ENCODE data around the gene FSIP1.

Gene FSIP1

DNA sequence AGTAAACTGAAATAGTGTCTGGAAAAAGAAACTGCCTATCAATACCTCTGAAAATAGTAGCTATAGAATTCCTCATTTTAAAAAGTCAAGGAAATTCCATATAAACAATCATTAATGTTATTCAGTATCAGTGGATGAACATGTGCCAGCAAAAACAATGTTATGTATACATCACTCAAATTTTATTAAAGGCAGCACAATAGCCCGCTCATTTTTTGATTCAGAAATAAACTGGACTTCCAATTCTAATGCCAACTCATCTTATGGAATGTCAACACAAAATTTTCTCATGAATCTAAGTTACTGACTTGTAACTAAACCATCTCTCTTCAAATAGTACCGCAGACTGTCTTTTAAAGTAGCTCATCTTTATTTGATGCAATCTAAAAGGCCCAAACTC lies 182.8 kb downstream of the FSIP1 start:
- TF ChIP-seq CTCF (IDR thresholded peaks at IDR 0.05; ENCODE audit: borderline replicate concordance, insufficient read depth, low read depth, low read length) = no peak
- H3K4me3 ChIP-seq (ENCODE audit: low read depth, low read length) = no peak overlapping the region

DNA sequence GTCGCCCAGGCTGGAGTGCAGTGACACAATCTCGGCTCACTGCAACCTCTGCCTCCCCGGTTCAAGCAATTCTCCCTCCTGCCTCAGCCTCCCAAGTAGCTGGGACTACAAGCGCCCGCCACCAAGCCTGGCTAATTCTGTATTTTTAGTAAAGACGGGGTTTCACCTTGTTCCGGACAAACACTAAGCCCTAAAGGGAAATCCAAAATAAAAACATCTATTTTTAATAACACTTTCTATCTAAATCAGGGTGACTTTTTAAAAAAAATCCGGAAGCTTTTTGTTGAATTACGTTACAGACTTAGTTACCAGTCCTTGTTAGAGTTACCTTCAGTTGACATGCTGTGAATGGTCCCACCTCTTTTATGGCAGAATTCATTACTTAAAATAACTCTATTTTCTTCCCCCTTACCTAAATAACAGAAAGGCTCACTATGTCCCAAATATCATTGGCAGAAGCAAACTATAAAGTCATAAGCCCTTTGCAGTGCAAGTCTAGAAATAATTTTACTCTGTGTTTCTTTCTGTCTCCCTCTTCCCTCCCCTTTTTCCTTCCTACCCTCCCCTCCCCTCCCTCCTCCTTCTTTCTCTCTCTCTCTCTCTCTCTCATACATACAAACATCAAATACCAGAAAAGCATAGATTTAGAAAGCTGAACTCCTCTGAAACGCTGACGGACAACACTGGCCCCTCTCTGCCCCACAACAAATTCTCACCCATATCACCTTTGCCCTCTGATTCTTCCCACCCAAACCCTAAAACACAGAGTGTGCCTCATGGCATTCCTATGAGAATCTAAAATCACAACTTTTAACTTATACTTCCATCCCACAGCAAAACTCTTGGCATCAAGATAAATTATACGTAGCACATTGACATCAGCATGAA lies 183.4 kb downstream of the FSIP1 start:
- no peak for TF ChIP-seq CTCF (IDR thresholded peaks at IDR 0.05; ENCODE audit: borderline replicate concordance, insufficient read depth, low read depth, low read length)
- H3K4me3 ChIP-seq (ENCODE audit: low read depth, low read length) = no peak overlapping the region

DNA sequence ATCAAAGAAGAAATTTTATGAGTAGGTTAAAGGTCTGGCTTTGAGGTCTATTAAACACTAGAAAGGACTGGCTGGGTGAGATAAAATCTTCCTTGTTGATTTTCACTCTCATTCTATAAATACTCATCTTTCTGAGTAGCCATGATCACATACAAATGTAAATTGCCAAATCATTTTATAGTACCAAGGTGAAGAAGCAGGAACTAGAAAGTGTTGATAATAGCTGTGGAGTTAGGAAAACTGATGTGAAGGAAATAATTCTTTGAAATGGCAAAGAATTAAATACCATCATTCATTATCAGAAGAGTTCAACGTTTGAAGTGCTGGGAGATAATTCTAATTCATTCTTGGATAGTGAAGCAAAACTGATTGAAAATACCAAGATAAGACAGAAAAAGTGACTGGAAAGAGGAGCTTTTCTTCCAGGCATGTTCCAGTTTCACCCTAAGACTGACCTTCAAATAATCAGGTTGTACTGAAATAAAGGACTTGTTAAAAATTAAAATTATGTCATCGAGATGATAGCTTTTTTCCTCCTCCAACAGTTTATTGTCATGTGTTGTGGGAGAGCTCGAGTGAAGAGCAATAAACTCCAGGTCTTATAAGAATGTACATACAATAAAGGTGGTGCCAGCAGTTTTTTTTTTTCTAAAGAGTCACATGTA lies 184.3 kb downstream of the FSIP1 start:
- no peak overlapping the region for H3K4me3 ChIP-seq (ENCODE audit: low read depth, low read length)
- no peak for TF ChIP-seq CTCF (IDR thresholded peaks at IDR 0.05; ENCODE audit: borderline replicate concordance, insufficient read depth, low read depth, low read length)

- no peak for TF ChIP-seq CTCF (IDR thresholded peaks at IDR 0.05; ENCODE audit: borderline replicate concordance, insufficient read depth, low read depth, low read length)
- no peak overlapping the region for H3K4me3 ChIP-seq (ENCODE audit: low read depth, low read length)
Observed at GRCh38 chr15:39597751-39598185, 184.9 kb downstream of the FSIP1 start.

- no peak for TF ChIP-seq CTCF (IDR thresholded peaks at IDR 0.05; ENCODE audit: borderline replicate concordance, insufficient read depth, low read depth, low read length)
- no peak overlapping the region for H3K4me3 ChIP-seq (ENCODE audit: low read depth, low read length)
Observed at GRCh38 chr15:39597336-39597735, 185.3 kb downstream of the FSIP1 start.

GRCh38 chr15:39596358-39597051 lies 186.1 kb downstream of the FSIP1 start:
- no peak overlapping the region for H3K4me3 ChIP-seq (ENCODE audit: low read depth, low read length)
- no peak for TF ChIP-seq CTCF (IDR thresholded peaks at IDR 0.05; ENCODE audit: borderline replicate concordance, insufficient read depth, low read depth, low read length)

Data from GM12875 (cell line).